GM13976 (cell line): Measurements from ENCODE around the gene NEK7.

Experiments used
- DNase-seq: peaks from one replicate; pipeline ENCODE4 v3.0.0; 2012; ENCODE audit warnings: low spot score
- in situ Hi-C: fragments of 300-500 bp; cut with MboI; formaldehyde crosslinking; loops from one replicate; pipeline ENCODE4 v1.12.0; 2022; ENCODE audit warnings: low sequenced_read_pairs, mixed read lengths, inconsistent platforms; ENCODE audit not compliant: unreplicated experiment
- TF ChIP-seq, protein P1 (sequence below): IDR thresholded peaks from 2 replicates; pipeline ENCODE4 v1.5.1; 2012; ENCODE audit warnings: borderline replicate concordance, mild to moderate bottlenecking; ENCODE audit not compliant: insufficient read depth; ENCODE audit errors: extremely low read depth, missing control alignments, control extremely low read depth

Gene NEK7

DNA sequence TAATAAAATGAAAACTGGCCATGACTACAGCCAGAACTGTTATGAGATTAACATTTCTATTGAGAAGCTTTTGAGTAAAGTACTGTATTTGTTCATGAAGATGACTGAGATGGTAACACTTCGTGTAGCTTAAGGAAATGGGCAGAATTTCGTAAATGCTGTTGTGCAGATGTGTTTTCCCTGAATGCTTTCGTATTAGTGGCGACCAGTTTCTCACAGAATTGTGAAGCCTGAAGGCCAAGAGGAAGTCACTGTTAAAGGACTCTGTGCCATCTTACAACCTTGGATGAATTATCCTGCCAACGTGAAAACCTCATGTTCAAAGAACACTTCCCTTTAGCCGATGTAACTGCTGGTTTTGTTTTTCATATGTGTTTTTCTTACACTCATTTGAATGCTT is 164.0 kb downstream of the NEK7 start:
- TF ChIP-seq, protein P1, sequence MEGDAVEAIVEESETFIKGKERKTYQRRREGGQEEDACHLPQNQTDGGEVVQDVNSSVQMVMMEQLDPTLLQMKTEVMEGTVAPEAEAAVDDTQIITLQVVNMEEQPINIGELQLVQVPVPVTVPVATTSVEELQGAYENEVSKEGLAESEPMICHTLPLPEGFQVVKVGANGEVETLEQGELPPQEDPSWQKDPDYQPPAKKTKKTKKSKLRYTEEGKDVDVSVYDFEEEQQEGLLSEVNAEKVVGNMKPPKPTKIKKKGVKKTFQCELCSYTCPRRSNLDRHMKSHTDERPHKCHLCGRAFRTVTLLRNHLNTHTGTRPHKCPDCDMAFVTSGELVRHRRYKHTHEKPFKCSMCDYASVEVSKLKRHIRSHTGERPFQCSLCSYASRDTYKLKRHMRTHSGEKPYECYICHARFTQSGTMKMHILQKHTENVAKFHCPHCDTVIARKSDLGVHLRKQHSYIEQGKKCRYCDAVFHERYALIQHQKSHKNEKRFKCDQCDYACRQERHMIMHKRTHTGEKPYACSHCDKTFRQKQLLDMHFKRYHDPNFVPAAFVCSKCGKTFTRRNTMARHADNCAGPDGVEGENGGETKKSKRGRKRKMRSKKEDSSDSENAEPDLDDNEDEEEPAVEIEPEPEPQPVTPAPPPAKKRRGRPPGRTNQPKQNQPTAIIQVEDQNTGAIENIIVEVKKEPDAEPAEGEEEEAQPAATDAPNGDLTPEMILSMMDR = no peak
- in situ Hi-C loops = no loop called here
- no peak for DNase-seq

DNA sequence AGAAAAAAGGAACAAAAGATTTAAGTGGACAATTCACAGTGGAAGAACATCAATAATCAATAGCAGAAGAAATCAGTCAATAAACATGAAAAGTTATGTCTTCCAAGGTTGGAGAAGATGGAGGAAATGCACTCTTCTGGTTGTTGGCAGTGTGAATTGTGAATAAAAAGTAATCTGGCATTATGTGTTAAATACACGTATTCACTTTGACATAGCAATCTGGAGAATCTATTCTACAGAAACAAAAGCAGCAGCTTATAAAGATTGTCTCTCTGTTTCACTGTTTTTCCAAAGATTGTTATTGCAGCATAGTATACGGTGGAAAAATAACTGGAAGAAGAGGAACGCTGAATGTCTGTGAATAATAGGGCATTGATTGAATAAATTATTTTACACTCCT is 169.4 kb downstream of the NEK7 start:
- TF ChIP-seq, protein P1 = no peak
- DNase-seq = no peak
- in situ Hi-C loops = no loop called here

DNA sequence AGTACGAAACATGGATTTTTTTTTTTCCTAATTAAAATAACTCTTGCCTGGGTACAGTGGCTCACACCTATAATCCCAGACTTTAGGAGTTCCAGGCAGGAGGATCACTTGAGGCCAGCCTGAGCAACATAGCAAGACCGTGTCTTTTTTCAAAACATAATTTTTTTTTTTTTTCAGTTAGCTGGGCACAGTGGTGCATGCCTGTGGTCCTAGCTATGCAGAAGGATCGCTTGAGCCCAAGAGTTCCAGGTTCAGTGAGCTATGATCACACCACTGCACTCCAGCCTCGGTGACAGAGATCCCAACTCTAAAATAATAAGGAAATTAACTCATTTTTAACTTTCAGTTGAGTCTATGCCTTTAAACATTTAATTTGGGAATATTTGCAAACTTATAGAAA is 170.1 kb downstream of the NEK7 start:
- no peak for DNase-seq
- in situ Hi-C loops = no loop called here
- TF ChIP-seq, protein P1 = no peak

DNA sequence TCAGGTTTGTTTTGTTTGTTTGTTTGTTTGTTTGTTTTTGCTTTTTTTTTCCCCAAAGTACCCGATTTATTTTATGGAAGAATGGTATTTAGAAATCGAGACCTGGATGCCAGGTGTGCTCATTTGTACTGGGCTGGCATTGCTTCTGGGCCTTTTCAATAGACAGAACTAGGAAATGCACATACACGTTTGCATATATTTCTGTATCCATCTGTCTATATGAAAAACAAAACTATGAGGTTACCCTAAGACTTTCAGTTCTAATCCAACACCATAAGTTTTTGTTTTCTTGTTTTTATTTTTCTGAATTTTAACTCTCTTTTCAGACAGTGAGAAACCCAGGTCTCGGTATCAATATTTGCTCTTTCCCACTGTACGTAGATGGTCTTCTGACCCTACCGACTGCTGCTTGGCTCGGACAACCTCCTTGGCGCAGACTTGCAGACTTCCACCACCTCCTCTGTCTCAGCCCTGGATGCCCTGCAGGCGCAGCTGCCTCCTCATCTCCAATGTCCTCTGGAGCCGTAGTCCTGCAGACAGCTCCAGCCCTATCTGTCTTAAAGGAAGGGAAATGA is 171.7 kb downstream of the NEK7 start:
- TF ChIP-seq, protein P1 = no peak
- in situ Hi-C loops = no loop called here
- DNase-seq = no peak

DNA sequence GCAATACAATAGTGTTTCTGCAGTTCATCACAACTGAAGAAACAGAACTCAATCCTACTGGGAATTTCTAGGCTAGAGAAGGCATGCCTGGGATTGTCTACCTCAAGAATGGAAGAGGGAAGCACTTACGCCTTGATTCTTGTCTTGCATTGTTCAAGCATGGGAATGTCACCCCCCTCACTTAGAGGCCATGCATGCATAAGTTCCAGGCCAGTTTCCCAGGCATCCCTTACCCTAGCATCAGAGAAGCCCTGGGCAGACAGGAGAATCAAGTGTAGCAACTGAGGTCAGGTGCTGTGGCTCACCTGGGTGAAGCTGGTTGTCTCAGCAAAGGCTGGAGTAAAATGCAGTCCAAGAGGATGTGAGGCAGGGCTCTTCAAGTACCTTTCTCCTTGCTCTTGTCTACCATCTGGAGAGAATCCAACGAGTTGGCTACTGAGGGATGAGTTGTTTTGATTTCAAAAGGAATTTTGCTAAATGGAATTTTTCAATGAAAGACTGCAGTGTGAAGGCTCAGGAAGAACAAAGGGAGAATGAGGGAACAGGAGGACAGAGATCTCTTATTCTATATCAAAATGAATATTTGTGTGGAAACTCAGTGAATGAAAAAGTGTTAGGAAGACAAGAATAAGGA is 174.3 kb downstream of the NEK7 start:
- in situ Hi-C loops = no loop called here
- no peak for DNase-seq
- TF ChIP-seq, protein P1 = no peak

DNA sequence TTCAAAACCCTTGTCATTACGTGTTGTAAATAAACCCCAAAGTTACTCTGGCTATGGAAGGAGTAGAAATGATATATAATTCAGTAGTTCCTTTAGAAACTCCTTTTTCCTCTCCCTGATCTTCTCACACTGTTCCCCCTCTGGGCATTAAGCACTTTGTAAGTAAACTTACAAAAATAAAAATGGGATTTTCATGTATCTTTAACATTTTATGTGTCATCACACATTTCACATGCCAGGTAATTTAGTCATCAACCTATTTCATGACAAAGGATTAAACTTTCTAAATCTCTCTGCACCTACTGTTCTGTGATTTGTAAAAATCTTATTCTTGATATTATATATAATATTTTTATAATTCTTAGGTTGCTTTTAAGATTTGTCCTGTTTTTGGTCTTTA is 176.9 kb downstream of the NEK7 start:
- no peak for DNase-seq
- in situ Hi-C loops = no loop called here
- TF ChIP-seq, protein P1 = no peak

DNA sequence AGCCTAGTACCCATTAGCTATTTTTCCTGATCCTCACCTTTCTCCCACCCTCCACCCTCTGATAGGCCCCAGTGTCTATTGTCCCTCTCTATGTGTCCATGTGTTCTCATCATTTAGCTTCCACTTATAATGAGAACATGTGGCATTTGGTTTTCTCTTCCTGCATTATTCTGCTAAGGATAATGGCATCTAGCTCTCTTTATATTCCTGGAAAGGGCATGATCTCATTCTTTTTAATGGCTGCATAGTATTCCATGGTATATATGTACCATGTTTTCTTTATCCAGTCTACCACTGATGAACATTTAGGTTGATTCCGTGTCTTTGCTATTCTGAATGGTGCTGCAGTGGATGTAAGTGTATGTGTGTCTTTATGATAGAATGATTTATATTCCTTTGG is 178.9 kb downstream of the NEK7 start:
- no peak for DNase-seq
- in situ Hi-C loops = no loop called here
- TF ChIP-seq, protein P1 = no peak
